K562 (cell line): Measurements from ENCODE around the gene PNPO. TPM values are rescaled to one million over a fixed set of nuclear protein-coding genes. Genes with fewer than 3 reads are reported as not detected.

Experiments
- ARHGAP35 ChIP-seq: fragments of 450-650 bp; IDR thresholded peaks from 2 replicates; pipeline ENCODE4 v1.6.1; 2018; ENCODE audit not compliant: partially characterized antibody
- HMGXB4 ChIP-seq: sonication (generic); formaldehyde crosslinking; IDR thresholded peaks from 2 replicates; pipeline ENCODE4 v1.8.1; 2023; ENCODE audit warnings: mild to moderate bottlenecking, missing genetic modification reagents
- MYNN ChIP-seq, 2 experiments: sonication (generic); formaldehyde crosslinking in 1 of 2; IDR thresholded peaks; 2 replicates each; pipeline versions ENCODE4 v1.5.0 to v1.6.1; 2016 to 2020; ENCODE audit warnings: antibody characterized with exemption in 1 of 2, missing genetic modification reagents in 1 of 2
- NR4A1 ChIP-seq, 2 experiments: fragments of 250-450 bp in 1 of 2; fragments of 450-650 bp in 1 of 2; sonication (Bioruptor Pico) in 1 of 2; IDR thresholded peaks; 2 replicates each; pipeline versions ENCODE4 v1.4.0 to v1.6.1; 2016 to 2020; ENCODE audit warnings: mild to moderate bottlenecking in 2 of 2, missing compliant biosample characterization in 1 of 2, missing genetic modification characterization in 1 of 2, moderate library complexity in 1 of 2
- PHB2 ChIP-seq: fragments of 450-650 bp; IDR thresholded peaks from 2 replicates; pipeline ENCODE4 v1.6.1; 2017; ENCODE audit warnings: low read depth
- RERE ChIP-seq: sonication (generic); formaldehyde crosslinking; IDR thresholded peaks from 2 replicates; pipeline ENCODE4 v1.8.0; 2023; ENCODE audit warnings: missing genetic modification reagents, mild to moderate bottlenecking, borderline replicate concordance
- RNF219 ChIP-seq: fragments of 250-450 bp; sonication (Bioruptor Pico); IDR thresholded peaks from 2 replicates; pipeline ENCODE4 v1.5.0; 2022; ENCODE audit warnings: mild to moderate bottlenecking
- SOX6 ChIP-seq: fragments of 450-650 bp; IDR thresholded peaks from 2 replicates; pipeline ENCODE4 v1.6.1; 2014; ENCODE audit warnings: mild to moderate bottlenecking
- ZBTB43 ChIP-seq: sonication (generic); formaldehyde crosslinking; IDR thresholded peaks from 2 replicates; pipeline ENCODE4 v1.8.0; 2023; ENCODE audit warnings: mild to moderate bottlenecking, missing genetic modification reagents
- ZBTB9 ChIP-seq: fragments of 450-650 bp; formaldehyde crosslinking; IDR thresholded peaks from 2 replicates; pipeline ENCODE4 v1.4.0; 2020; ENCODE audit warnings: mild to moderate bottlenecking, moderate library complexity
- ZNF12 ChIP-seq: sonication (generic); formaldehyde crosslinking; IDR thresholded peaks from 2 replicates; pipeline ENCODE4 v1.4.0; 2020; ENCODE audit warnings: mild to moderate bottlenecking, missing genetic modification reagents
- ZNF79 ChIP-seq: fragments of 250-450 bp; sonication (Bioruptor Pico); IDR thresholded peaks from 2 replicates; pipeline ENCODE4 v1.4.0; 2020; ENCODE audit warnings: low read depth, mild to moderate bottlenecking, moderate library complexity
- polyA plus RNA-seq, 8 experiments: library from polyadenylated mRNA; depleted of rRNA in 4 of 8; stranded (reverse) in 5 of 8; unstranded in 3 of 8; fragments of >200 nt; fragmentation: Nextera tagmentation in 2 of 8; fragmentation: Illumina TruSeq in 1 of 8; extraction: Ambion mirVana in 2 of 8; extraction: Trizol in 1 of 8; gene quantifications; 2 replicates each; pipeline versions ENCODE4 v1.2.1 to v1.2.3, GENCODE V29; 2011 to 2014; ENCODE audit warnings: inconsistent platforms in 1 of 8, missing spikeins in 1 of 8
- total RNA-seq, 7 experiments: library from RNA; depleted of rRNA in 6 of 7; stranded (reverse); fragments of >200 nt in 6 of 7; fragmentation: Illumina TruSeq in 2 of 7; extraction: Trizol in 2 of 7; gene quantifications; 2 replicates each; pipeline versions ENCODE4 v1.2.1 to v1.2.3, GENCODE V29; 2011 to 2021; ENCODE audit warnings: low replicate concordance in 1 of 7

PNPO gene
- total and polyA plus RNA-seq, 9 of the 15 experiments (the other 6 are each of a cell fraction or from before 2014, with no cell fraction given): 16.6 to 39.0 (median 27.4) TPM

- 0 out of 2 replicates have a peak, but pooled peaks have one; percentile 64 for TF ChIP-seq RERE (CRISPR knock-in tag)
- peak; percentile 83; the same call in 1 of the 2 replicates for TF ChIP-seq ZBTB43 (CRISPR knock-in tag)
- peak; percentile 98 for TF ChIP-seq ZBTB9
- TF ChIP-seq RNF219: no peak
- no peak for TF ChIP-seq ARHGAP35
- no peak for TF ChIP-seq ZNF79
- TF ChIP-seq SOX6: no peak; the same call in 1 of the 2 replicates
- no peak for TF ChIP-seq MYNN (IDR thresholded peaks at IDR 0.05)
- TF ChIP-seq MYNN (CRISPR knock-in tag; IDR thresholded peaks at IDR 0.05): no peak
- TF ChIP-seq PHB2: no peak
- TF ChIP-seq ZNF12 (CRISPR knock-in tag): no peak
- 0 out of 2 replicates have a peak, but pooled peaks have one; percentile 85 for TF ChIP-seq HMGXB4 (CRISPR knock-in tag)
- peak; percentile 68; the same call in 1 of the 2 replicates for TF ChIP-seq NR4A1 (CRISPR knock-in tag; IDR thresholded peaks at IDR 0.05)
- TF ChIP-seq NR4A1 (tag; IDR thresholded peaks at IDR 0.05): peak; percentile 44; the same call in 1 of the 2 replicates
Measured at GRCh38 chr17:47970725-47971499, 29.5 kb downstream of the PNPO start, which contains the start of gene CDK5RAP3 (continued).
